CD4-positive, alpha-beta memory T cell (primary cell): Measurements from ENCODE around the gene ADGRG2. TPM values are rescaled to one million over a fixed set of nuclear protein-coding genes. Genes with fewer than 3 reads are reported as not detected.
"Not testable (repeated sequence)": the region's sequence is repeated elsewhere in the genome, so short reads cannot be mapped to it uniquely, and the experiment has no call there.

Source experiments
- CTCF ChIA-PET: fragments of 350-600 bp; sonication (Branson Sonifier 250); formaldehyde crosslinking; loops from one replicate; lab custom pipeline; 2021; ENCODE audit warnings: inconsistent platforms; ENCODE audit not compliant: partially characterized antibody; lab: Charles Lee
- POLR2A ChIA-PET: fragments of 350-600 bp; sonication (Branson Sonifier 250); formaldehyde crosslinking; loops from one replicate; lab custom pipeline; 2021; ENCODE audit not compliant: partially characterized antibody; lab: Charles Lee
- DNase-seq, 5 donors: peaks; one replicate each; pipeline versions ENCODE4 v3.0.0 to v3.0.0-alpha.2; 2020 to 2022; ENCODE audit warnings: mixed read lengths in 1 of 5
- H3K27ac ChIP-seq: one replicate; pipeline ENCODE4 v1.7.0; 2013; ENCODE audit warnings: low read depth, low read length
- H3K27me3 ChIP-seq: 2 replicates; pipeline ENCODE4 v1.7.0; 2013; ENCODE audit warnings: mild to moderate bottlenecking, low read length, moderate library complexity; ENCODE audit not compliant: insufficient read depth
- H3K36me3 ChIP-seq: 2 replicates; pipeline ENCODE4 v1.7.0; 2013; ENCODE audit warnings: mild to moderate bottlenecking, low read length, moderate library complexity; ENCODE audit not compliant: insufficient read depth
- H3K4me1 ChIP-seq: 2 replicates; pipeline ENCODE4 v1.7.0; 2013; ENCODE audit warnings: mild to moderate bottlenecking, low read length, moderate library complexity; ENCODE audit not compliant: insufficient read depth
- H3K4me3 ChIP-seq, 2 donors: one replicate each; pipeline ENCODE4 v1.7.0; 2013; ENCODE audit warnings: low read length in 2 of 2, mild to moderate bottlenecking in 1 of 2
- H3K9me3 ChIP-seq, 2 donors: one replicate each; pipeline ENCODE4 v1.7.0; 2013; ENCODE audit warnings: low read length in 2 of 2, control low read depth in 1 of 2; ENCODE audit not compliant: control insufficient read depth in 1 of 2
- H3K27ac Mint-ChIP-seq, 7 donors: one replicate each; pipeline ENCODE4 v1.8.0; 2020 to 2021; ENCODE audit warnings: mixed read lengths in 7 of 7, mild to moderate bottlenecking in 6 of 7, inconsistent platforms in 3 of 7, moderate library complexity in 3 of 7
- H3K27me3 Mint-ChIP-seq, 2 donors: one replicate each; pipeline ENCODE4 v1.8.0; 2020 to 2021; ENCODE audit warnings: mixed read lengths in 2 of 2
- H3K36me3 Mint-ChIP-seq, 2 donors: one replicate each; pipeline ENCODE4 v1.8.0; 2020 to 2021; ENCODE audit warnings: mixed read lengths in 2 of 2, inconsistent platforms in 1 of 2, mild to moderate bottlenecking in 1 of 2
- H3K4me1 Mint-ChIP-seq, 4 donors: one replicate each; pipeline ENCODE4 v1.8.0; 2020 to 2021; ENCODE audit warnings: mixed read lengths in 4 of 4, mild to moderate bottlenecking in 1 of 4
- H3K4me3 Mint-ChIP-seq, 8 donors: one replicate each; pipeline ENCODE4 v1.8.0; 2020 to 2021; ENCODE audit warnings: mixed read lengths in 8 of 8, mild to moderate bottlenecking in 7 of 8, moderate library complexity in 6 of 8, inconsistent platforms in 3 of 8
- H3K9me3 Mint-ChIP-seq, 8 donors: one replicate each; pipeline ENCODE4 v1.8.0; 2020 to 2021; ENCODE audit warnings: mixed read lengths in 8 of 8, mild to moderate bottlenecking in 5 of 8, inconsistent platforms in 3 of 8, moderate library complexity in 1 of 8
- intact Hi-C: fragments of 100-400 bp; cut with micrococcal nuclease; formaldehyde crosslinking; loops from one replicate; pipeline ENCODE4 v1.15.1; 2023
- polyA plus RNA-seq, 2 donors: library from polyadenylated mRNA; unstranded; fragments of 300-500 nt; fragmentation: Illumina TruSeq; gene quantifications; one replicate each; pipeline ENCODE4 v1.2.3, GENCODE V29; 2021
- total RNA-seq, 2 experiments: library from RNA; stranded (reverse); gene quantifications; one replicate each; pipeline ENCODE4 v1.2.3, GENCODE V29; 2021

Gene ADGRG2
- total and polyA plus RNA-seq, 4 experiments from 2014 or later, result not detected

- ChIA-PET CTCF (no interaction called here), POLR2A (no interaction called here)
- Mint-ChIP-seq H3K27ac (no peak overlapping the region), H3K36me3 (no peaks in the 10 kb centered on the region), H3K4me3 (no peak overlapping the region), H3K9me3 (peaks cover 3 to 28% (median 20%) of the 10 kb centered on the region in 8 donors), H3K27me3 (peaks cover 3% of the 10 kb centered on the region in 2 donors), H3K4me1 (no peaks in the 10 kb centered on the region)
- Histone ChIP-seq H3K9me3 (no peaks in the 10 kb centered on the region), H3K36me3 (no peaks in the 10 kb centered on the region), H3K4me3 (no peak overlapping the region), H3K27ac (no peak overlapping the region), H3K4me1 (no peaks in the 10 kb centered on the region), H3K27me3 (no peaks in the 10 kb centered on the region)
- DNase-seq, result no peak
- intact Hi-C loops, result no loop called here
These were observed 36.0 kb downstream of the ADGRG2 start for GRCh38 chrX:19086102-19086772.

- H3K27me3 ChIP-seq, result no peaks in the 10 kb centered on the region
- intact Hi-C loops, result no loop called here
- Mint-ChIP-seq H3K9me3 (peaks cover 0 to 27% (median 18%) of the 10 kb centered on the region in 8 donors), H3K27me3 (peaks cover 0 to 3% of the 10 kb centered on the region in 2 donors), H3K36me3 (no peaks in the 10 kb centered on the region), H3K4me3 (no peak overlapping the region), H3K4me1 (no peaks in the 10 kb centered on the region), H3K27ac (no peak overlapping the region)
- no peaks in the 10 kb centered on the region for H3K9me3 ChIP-seq
- POLR2A ChIA-PET, result no interaction called here
- CTCF ChIA-PET, result no interaction called here
- H3K27ac ChIP-seq, result no peak overlapping the region
- H3K36me3 ChIP-seq, result no peaks in the 10 kb centered on the region
- no peak for DNase-seq
- no peaks in the 10 kb centered on the region for H3K4me1 ChIP-seq
- no peak overlapping the region for H3K4me3 ChIP-seq
These were observed 36.6 kb downstream of the ADGRG2 start for GRCh38 chrX:19085666-19086065.

- intact Hi-C loops, result no loop called here
- Mint-ChIP-seq H3K9me3 (peaks cover 0 to 4% (median 0%) of the 10 kb centered on the region in 8 donors), H3K36me3 (no peaks in the 10 kb centered on the region), H3K4me3 (no peak overlapping the region), H3K27ac (no peak overlapping the region), H3K4me1 (no peaks in the 10 kb centered on the region), H3K27me3 (peaks cover 0 to 1% of the 10 kb centered on the region in 2 donors)
- Histone ChIP-seq H3K4me1 (no peaks in the 10 kb centered on the region), H3K27me3 (no peaks in the 10 kb centered on the region), H3K4me3 (no peak overlapping the region), H3K27ac (no peak overlapping the region), H3K9me3 (no peaks in the 10 kb centered on the region), H3K36me3 (no peaks in the 10 kb centered on the region)
- CTCF ChIA-PET, result no interaction called here
- DNase-seq, result no peak
- POLR2A ChIA-PET, result no interaction called here
These were observed 46.5 kb downstream of the ADGRG2 start for GRCh38 chrX:19075754-19076153.

DNA sequence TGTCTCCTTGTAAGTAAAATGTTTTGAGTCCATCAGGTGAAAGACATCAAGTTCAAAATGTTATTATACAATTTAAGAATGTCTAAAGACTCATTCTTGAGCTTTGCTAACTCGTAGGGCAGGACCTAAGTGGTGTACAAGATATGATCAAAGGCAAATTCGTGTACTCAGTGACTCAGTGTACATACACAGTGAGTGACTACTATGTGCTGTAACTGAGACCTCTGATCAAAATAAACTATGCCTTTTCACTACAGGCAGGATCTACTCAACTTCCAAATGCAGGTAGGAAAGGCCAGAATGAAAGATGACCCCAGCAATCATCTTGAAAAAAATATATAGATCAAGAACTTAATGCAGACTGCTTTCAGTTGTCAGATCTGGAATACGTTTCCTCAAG is 49.9 kb downstream of the ADGRG2 start:
- intact Hi-C loops, result no loop called here
- ChIA-PET POLR2A (no interaction called here), CTCF (no interaction called here)
- no peak overlapping the region for H3K4me3 Mint-ChIP-seq
- peaks cover 0 to 7% (median 0%) of the 10 kb centered on the region in 8 donors for H3K9me3 Mint-ChIP-seq
- H3K27me3 Mint-ChIP-seq, result peaks cover 0 to 4% of the 10 kb centered on the region in 2 donors
- no peak overlapping the region for H3K27ac ChIP-seq
- no peaks in the 10 kb centered on the region for H3K36me3 ChIP-seq
- H3K9me3 ChIP-seq, result no peaks in the 10 kb centered on the region
- no peak overlapping the region for H3K4me3 ChIP-seq
- H3K4me1 ChIP-seq, result no peaks in the 10 kb centered on the region
- H3K36me3 Mint-ChIP-seq, result no peaks in the 10 kb centered on the region
- no peak overlapping the region for H3K27ac Mint-ChIP-seq
- H3K4me1 Mint-ChIP-seq, result no peaks in the 10 kb centered on the region
- no peaks in the 10 kb centered on the region for H3K27me3 ChIP-seq
- no peak for DNase-seq

DNA sequence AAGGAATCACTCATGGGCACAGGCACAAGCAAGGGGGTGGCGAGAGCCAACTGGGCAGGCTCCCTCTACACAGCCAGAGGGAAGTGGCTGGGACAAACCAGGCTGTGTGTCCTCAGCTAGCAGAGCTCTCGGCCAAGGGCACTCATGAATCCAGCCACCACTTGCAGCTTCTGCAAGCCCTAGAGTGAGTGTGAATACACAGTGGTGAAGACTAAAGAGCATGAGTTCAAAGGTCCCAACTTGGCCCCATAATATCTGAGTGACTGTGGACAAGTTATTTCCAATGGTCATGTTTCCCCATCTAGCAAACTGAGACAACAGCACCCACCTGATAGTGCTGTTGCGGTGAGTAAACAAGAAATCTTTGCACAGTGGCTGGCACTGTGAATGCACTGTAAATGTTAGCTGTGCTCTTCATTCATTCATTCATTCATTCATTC is 51.7 kb downstream of the ADGRG2 start:
- no peak for DNase-seq
- H3K27ac Mint-ChIP-seq, result no peak overlapping the region
- no peaks in the 10 kb centered on the region for H3K36me3 Mint-ChIP-seq
- Histone ChIP-seq H3K4me1 (no peaks in the 10 kb centered on the region), H3K27me3 (no peaks in the 10 kb centered on the region), H3K4me3 (no peak overlapping the region), H3K9me3 (no peaks in the 10 kb centered on the region), H3K36me3 (no peaks in the 10 kb centered on the region), H3K27ac (no peak overlapping the region)
- POLR2A ChIA-PET, result no interaction called here
- H3K9me3 Mint-ChIP-seq, result peaks cover 0 to 7% (median 0%) of the 10 kb centered on the region in 8 donors
- intact Hi-C loops, result no loop called here
- no peak overlapping the region for H3K4me3 Mint-ChIP-seq
- H3K4me1 Mint-ChIP-seq, result no peaks in the 10 kb centered on the region
- CTCF ChIA-PET, result no interaction called here
- peaks cover 0 to 4% of the 10 kb centered on the region in 2 donors for H3K27me3 Mint-ChIP-seq

DNA sequence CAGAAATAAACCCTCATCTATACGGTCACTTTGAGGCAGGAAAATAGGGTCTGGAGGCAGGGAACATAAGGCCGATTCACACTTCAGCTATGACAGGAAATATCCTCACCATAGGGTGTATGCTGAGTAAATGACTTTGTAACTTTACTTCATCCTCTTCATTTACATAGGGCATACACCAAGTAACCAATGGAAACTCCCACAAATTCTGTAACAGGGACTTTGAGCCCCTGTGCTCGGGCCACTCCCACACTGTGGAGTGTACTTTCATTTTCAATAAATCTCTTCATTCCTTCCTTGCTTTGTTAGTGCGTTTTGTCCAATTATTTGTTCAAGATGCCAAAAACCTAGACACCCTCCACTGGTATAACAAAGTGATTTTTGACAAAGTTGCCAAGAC is 55.3 kb downstream of the ADGRG2 start:
- CTCF ChIA-PET, POLR2A ChIA-PET, H3K9me3 ChIP-seq, H3K4me1 Mint-ChIP-seq, H3K4me3 Mint-ChIP-seq, intact Hi-C loops, H3K27ac ChIP-seq, H3K36me3 ChIP-seq, H3K4me3 ChIP-seq, H3K9me3 Mint-ChIP-seq, H3K4me1 ChIP-seq, H3K27ac Mint-ChIP-seq, H3K27me3 Mint-ChIP-seq, DNase-seq, H3K36me3 Mint-ChIP-seq, H3K27me3 ChIP-seq: not testable (repeated sequence)

GRCh38 chrX:19065535-19065934 is 56.7 kb downstream of the ADGRG2 start:
- H3K36me3 ChIP-seq, result no peaks in the 10 kb centered on the region
- no peaks in the 10 kb centered on the region for H3K27me3 ChIP-seq
- Mint-ChIP-seq H3K4me3 (no peak overlapping the region), H3K27me3 (peaks cover 0 to 3% of the 10 kb centered on the region in 2 donors), H3K36me3 (no peaks in the 10 kb centered on the region), H3K9me3 (peaks cover 0 to 4% (median 0%) of the 10 kb centered on the region in 8 donors), H3K27ac (no peak overlapping the region), H3K4me1 (no peaks in the 10 kb centered on the region)
- no peaks in the 10 kb centered on the region for H3K4me1 ChIP-seq
- no peak for DNase-seq
- no peak overlapping the region for H3K27ac ChIP-seq
- no peaks in the 10 kb centered on the region for H3K9me3 ChIP-seq
- CTCF ChIA-PET, result interaction anchor here (0.6 kb wide), 1 partner anchor 332 kb away, joined by 4 read pairs; no protein-coding TSS in a partner anchor
- intact Hi-C loops, result no loop called here
- no peak overlapping the region for H3K4me3 ChIP-seq
- POLR2A ChIA-PET, result no interaction called here
